CD14-positive monocyte (primary cell): ENCODE results near the gene PTPRN2. TPM values are rescaled to one million over a fixed set of nuclear protein-coding genes. Genes with fewer than 3 reads are reported as not detected.

Source experiments
- DNase-seq, 3 donors: peaks; one replicate each; pipeline ENCODE4 v3.0.0-alpha.2; 2011 to 2022
- H2AFZ ChIP-seq: 2 replicates; pipeline ENCODE4 v1.6.0; 2012; ENCODE audit warnings: mild to moderate bottlenecking, low read depth, low read length, inconsistent platforms; ENCODE audit not compliant: insufficient read depth, poor library complexity, severe bottlenecking
- H3K27ac ChIP-seq, 2 donors: 1 replicate in 1 of 2; 2 replicates in 1 of 2; pipeline ENCODE4 v1.5.1; 2012 to 2013; ENCODE audit warnings: low read length in 2 of 2, control low read depth in 1 of 2, inconsistent platforms in 1 of 2, low read depth in 1 of 2, mild to moderate bottlenecking in 1 of 2
- H3K27me3 ChIP-seq, 2 donors: one replicate each; pipeline versions ENCODE4 v1.6.0 to v1.6.1; 2011 to 2013; ENCODE audit warnings: low read length in 2 of 2; ENCODE audit not compliant: control insufficient read depth in 2 of 2, insufficient read depth in 2 of 2
- H3K36me3 ChIP-seq, 2 donors: replicated peaks in 1 of 2; 1 replicate in 1 of 2; 2 replicates in 1 of 2; pipeline versions ENCODE4 v1.5.1 to v1.6.1; 2012 to 2013; ENCODE audit warnings: low read length in 2 of 2, control low read depth in 1 of 2, inconsistent platforms in 1 of 2, mild to moderate bottlenecking in 1 of 2; ENCODE audit not compliant: insufficient read depth in 2 of 2, control insufficient read depth in 1 of 2
- H3K4me1 ChIP-seq, 2 donors: 1 replicate in 1 of 2; 2 replicates in 1 of 2; pipeline versions ENCODE4 v1.5.1 to v1.6.1; 2012 to 2013; ENCODE audit warnings: low read length in 2 of 2, control low read depth in 1 of 2, inconsistent platforms in 1 of 2, mild to moderate bottlenecking in 1 of 2, moderate library complexity in 1 of 2; ENCODE audit not compliant: insufficient read depth in 2 of 2, control insufficient read depth in 1 of 2
- H3K4me2 ChIP-seq: replicated peaks from 2 replicates; pipeline ENCODE3; 2012; ENCODE audit warnings: low read length, moderate library complexity, mild to moderate bottlenecking; ENCODE audit not compliant: poor library complexity, severe bottlenecking; ENCODE audit errors: extremely low read depth
- H3K4me3 ChIP-seq, 3 experiments: fragments of 200-600 bp in 1 of 3; sonication (generic) in 1 of 3; replicated peaks in 1 of 3; 1 replicate in 2 of 3; 2 replicates in 1 of 3; pipeline ENCODE4 v1.5.1; 2011 to 2013; ENCODE audit warnings: low read length in 3 of 3, mild to moderate bottlenecking in 3 of 3, control low read depth in 2 of 3, low read depth in 2 of 3, inconsistent platforms in 1 of 3, moderate library complexity in 1 of 3
- H3K79me2 ChIP-seq: 2 replicates; pipeline ENCODE4 v1.6.0; 2012; ENCODE audit warnings: mild to moderate bottlenecking, control low read depth, inconsistent platforms, low read length, moderate library complexity; ENCODE audit not compliant: insufficient read depth
- H3K9ac ChIP-seq: 2 replicates; pipeline ENCODE4 v1.6.0; 2017; ENCODE audit warnings: low read length, mild to moderate bottlenecking; ENCODE audit not compliant: insufficient read depth, poor library complexity, severe bottlenecking
- H3K9me3 ChIP-seq, 2 donors: replicated peaks in 1 of 2; 1 replicate in 1 of 2; 2 replicates in 1 of 2; pipeline versions ENCODE4 v1.5.1 to v1.6.1; 2012 to 2013; ENCODE audit warnings: low read length in 2 of 2, control low read depth in 1 of 2; ENCODE audit not compliant: control insufficient read depth in 1 of 2, insufficient read depth in 1 of 2
- H4K20me1 ChIP-seq: 2 replicates; pipeline ENCODE4 v1.6.0; 2012; ENCODE audit warnings: mild to moderate bottlenecking, low read length, control low read depth, moderate library complexity; ENCODE audit not compliant: insufficient read depth
- H3K27ac Mint-ChIP-seq, 7 donors: one replicate each; pipeline ENCODE4 v1.8.0; 2020; ENCODE audit warnings: mild to moderate bottlenecking in 7 of 7, mixed read lengths in 7 of 7, moderate library complexity in 6 of 7, inconsistent platforms in 2 of 7
- H3K27me3 Mint-ChIP-seq, 3 donors: one replicate each; pipeline ENCODE4 v1.8.0; 2021 to 2022; ENCODE audit warnings: low read depth in 3 of 3, mild to moderate bottlenecking in 3 of 3, mixed read lengths in 3 of 3, moderate library complexity in 3 of 3, inconsistent platforms in 1 of 3
- H3K36me3 Mint-ChIP-seq, 2 donors: one replicate each; pipeline ENCODE4 v1.8.0; 2020; ENCODE audit warnings: mixed read lengths in 2 of 2, inconsistent platforms in 1 of 2, mild to moderate bottlenecking in 1 of 2
- H3K4me1 Mint-ChIP-seq: one replicate; pipeline ENCODE4 v1.8.0; 2020; ENCODE audit warnings: mild to moderate bottlenecking, mixed read lengths
- H3K4me3 Mint-ChIP-seq, 2 donors: one replicate each; pipeline ENCODE4 v1.8.0; 2020; ENCODE audit warnings: mild to moderate bottlenecking in 2 of 2, mixed read lengths in 2 of 2, moderate library complexity in 1 of 2
- H3K9me3 Mint-ChIP-seq, 7 donors: one replicate each; pipeline ENCODE4 v1.8.0; 2020 to 2022; ENCODE audit warnings: mixed read lengths in 7 of 7, mild to moderate bottlenecking in 6 of 7, moderate library complexity in 6 of 7, inconsistent platforms in 2 of 7
- CTCF ChIP-seq: fragments of 200-600 bp; IDR thresholded peaks from one replicate; pipeline ENCODE4 v1.8.0; 2022; ENCODE audit warnings: antibody characterized with exemption, mild to moderate bottlenecking
- WGBS: methylation state at CpG from one replicate; pipeline ENCODE4 v1.1.5; 2013; ENCODE audit warnings: missing lambda C conversion rate; ENCODE audit not compliant: insufficient coverage; 5-methylcytosine and 5-hydroxymethylcytosine counted together
- intact Hi-C, 2 donors: fragments of 100-400 bp; cut with micrococcal nuclease; formaldehyde crosslinking; loops; one replicate each; pipeline versions ENCODE4 v1.15.0 to v1.15.1; 2023
- polyA plus RNA-seq, 3 donors: library from polyadenylated mRNA; depleted of rRNA in 1 of 3; unstranded in 2 of 3; stranded (reverse) in 1 of 3; fragments of 300-500 nt in 2 of 3; fragments of >200 nt in 1 of 3; fragmentation: Illumina TruSeq in 2 of 3; gene quantifications; 1 replicate in 2 of 3; 2 replicates in 1 of 3; pipeline ENCODE4 v1.2.3, GENCODE V29; 2012 to 2021

The PTPRN2 gene
- polyA plus RNA-seq, 3 donors, result 0.25 to 1.4 (median 0.97) TPM

DNA sequence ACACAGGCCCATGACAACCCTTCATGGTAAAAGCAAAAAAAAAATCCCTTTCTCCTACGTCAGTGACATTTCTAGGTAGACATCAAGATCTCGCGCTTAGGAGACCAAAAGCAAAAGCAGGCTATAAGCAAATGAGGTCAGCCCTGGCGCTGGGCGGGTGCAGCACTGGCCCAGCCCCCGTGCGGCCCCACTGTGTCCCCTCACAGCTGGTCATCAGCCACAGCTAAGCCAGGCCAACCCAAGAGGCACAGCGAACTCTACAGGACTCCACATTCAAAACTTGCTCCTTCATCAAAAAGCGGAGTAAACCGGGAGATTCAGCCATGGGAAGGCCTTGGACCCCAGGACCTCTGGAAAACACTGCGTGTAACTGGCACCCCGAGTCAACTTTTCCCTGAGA lies 113.7 kb downstream of the PTPRN2 start:
- no peak overlapping the region for H2AFZ ChIP-seq
- H3K36me3 Mint-ChIP-seq, result no peaks in the 10 kb centered on the region
- no peaks in the 10 kb centered on the region for H3K27me3 ChIP-seq
- WGBS, result 98% methylated on average over 6 of the region's 12 CpGs
- no peaks in the 10 kb centered on the region for H3K9me3 Mint-ChIP-seq
- no peak overlapping the region for H3K4me3 ChIP-seq
- H3K27ac Mint-ChIP-seq, result no peak overlapping the region
- no peaks in the 10 kb centered on the region for H3K36me3 ChIP-seq
- no peak for TF ChIP-seq CTCF
- intact Hi-C loops, result no loop called here
- H3K9me3 ChIP-seq, result no peaks in the 10 kb centered on the region
- H3K4me2 ChIP-seq, result no peak overlapping the region
- no peak overlapping the region for H3K27ac ChIP-seq
- H3K4me1 ChIP-seq, result peaks cover 31 to 37% of the 10 kb centered on the region in 2 donors
- DNase-seq, result no peak
- H3K9ac ChIP-seq, result no peak overlapping the region
- H3K79me2 ChIP-seq, result no peaks in the 10 kb centered on the region
- peaks cover 33% of the 10 kb centered on the region for H3K4me1 Mint-ChIP-seq
- H3K27me3 Mint-ChIP-seq, result peaks cover 2 to 24% (median 21%) of the 10 kb centered on the region in 3 donors
- no peaks in the 10 kb centered on the region for H4K20me1 ChIP-seq
- no peak overlapping the region for H3K4me3 Mint-ChIP-seq

DNA sequence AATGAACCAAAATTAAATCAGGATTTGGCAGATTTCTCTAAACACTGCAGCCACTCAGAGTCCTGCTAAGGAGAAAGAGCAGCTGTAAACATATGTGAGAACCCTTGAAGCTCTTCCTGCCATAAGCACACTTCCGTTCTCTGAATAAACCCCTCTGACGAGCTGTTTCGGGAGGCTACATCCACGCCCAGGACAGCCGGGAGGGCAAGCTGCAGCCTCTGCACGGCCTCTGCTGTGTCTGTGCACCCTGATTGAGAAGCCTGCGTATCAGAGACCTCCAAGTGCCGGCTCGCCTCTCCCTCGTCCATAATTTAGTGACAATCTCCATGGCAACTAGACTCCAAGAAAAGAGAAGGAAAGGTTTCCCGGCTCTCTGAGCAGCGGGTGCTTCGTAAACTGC lies 114.4 kb downstream of the PTPRN2 start:
- Histone ChIP-seq H4K20me1 (no peaks in the 10 kb centered on the region), H3K9ac (no peak overlapping the region), H2AFZ (peak overlapping the region; percentile 74), H3K36me3 (no peaks in the 10 kb centered on the region), H3K4me3 (peak overlapping the region in 1 of 3 experiments; percentile 39), H3K27me3 (peaks cover 0 to under 1% of the 10 kb centered on the region in 2 donors), H3K79me2 (no peaks in the 10 kb centered on the region), H3K9me3 (no peaks in the 10 kb centered on the region), H3K4me1 (peaks cover 38 to 44% of the 10 kb centered on the region in 2 donors), H3K4me2 (peak overlapping the region; percentile 41), H3K27ac (no peak overlapping the region)
- peaks cover 39% of the 10 kb centered on the region for H3K4me1 Mint-ChIP-seq
- H3K27me3 Mint-ChIP-seq, result peaks cover 2 to 25% (median 20%) of the 10 kb centered on the region in 3 donors
- 11% methylated on average over 10 of the region's 13 CpGs for WGBS
- intact Hi-C loops, result no loop called here
- peak overlapping the region in 2 of 7 donors; percentile 45 to 80 for H3K27ac Mint-ChIP-seq
- no peaks in the 10 kb centered on the region for H3K9me3 Mint-ChIP-seq
- H3K4me3 Mint-ChIP-seq, result peak overlapping the region; percentile 45 to 79
- no peak for TF ChIP-seq CTCF
- H3K36me3 Mint-ChIP-seq, result no peaks in the 10 kb centered on the region
- no peak for DNase-seq
